GM19463 (cell line): ENCODE results near the gene VWC2.

ENCODE experiments used
- ATAC-seq: cut with Tn5 transposase; IDR thresholded peaks from one replicate; pipeline ENCODE4 v1.9.1; 2021; ENCODE audit warnings: mild to moderate bottlenecking, moderate library complexity; ENCODE audit not compliant: unreplicated experiment

The VWC2 gene

DNA sequence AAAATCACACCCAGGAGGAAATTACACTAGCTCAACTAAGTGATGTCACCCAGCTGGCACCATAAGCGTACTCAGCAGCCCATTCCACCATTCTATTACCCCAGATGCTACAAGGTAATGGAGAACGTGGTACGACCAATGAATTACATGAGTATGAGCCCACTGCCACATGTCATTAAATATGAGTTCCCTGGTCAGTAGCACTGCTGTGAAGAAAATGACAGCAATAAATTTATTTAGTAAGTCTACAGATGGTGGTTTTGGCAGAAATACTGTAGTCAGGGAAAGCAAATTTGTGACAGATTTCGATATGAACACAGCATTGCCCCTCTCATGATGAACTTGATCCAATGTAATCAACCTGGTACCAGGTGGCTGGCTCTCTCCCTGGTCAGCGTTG lies 154.2 kb downstream of the VWC2 start:
- no peak for ATAC-seq

DNA sequence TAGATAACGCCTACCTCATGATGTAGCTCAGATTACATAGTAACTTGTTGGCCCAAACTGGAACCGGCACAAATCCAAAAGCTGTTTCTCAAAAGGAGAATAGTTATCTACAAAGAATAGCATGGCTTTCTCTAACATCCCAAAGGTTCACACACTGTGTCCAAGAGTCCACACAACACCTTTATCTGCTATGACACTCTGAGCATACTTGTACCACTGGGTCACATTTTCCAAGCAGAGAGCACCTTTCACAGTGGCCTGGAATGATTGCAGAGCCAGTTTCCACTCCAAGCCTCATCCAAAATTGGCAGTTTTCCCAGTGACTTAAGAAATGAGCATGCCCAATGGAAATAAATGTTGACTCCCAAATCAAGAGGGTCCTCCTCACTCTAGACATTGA lies 155.3 kb downstream of the VWC2 start:
- ATAC-seq, result no peak

DNA sequence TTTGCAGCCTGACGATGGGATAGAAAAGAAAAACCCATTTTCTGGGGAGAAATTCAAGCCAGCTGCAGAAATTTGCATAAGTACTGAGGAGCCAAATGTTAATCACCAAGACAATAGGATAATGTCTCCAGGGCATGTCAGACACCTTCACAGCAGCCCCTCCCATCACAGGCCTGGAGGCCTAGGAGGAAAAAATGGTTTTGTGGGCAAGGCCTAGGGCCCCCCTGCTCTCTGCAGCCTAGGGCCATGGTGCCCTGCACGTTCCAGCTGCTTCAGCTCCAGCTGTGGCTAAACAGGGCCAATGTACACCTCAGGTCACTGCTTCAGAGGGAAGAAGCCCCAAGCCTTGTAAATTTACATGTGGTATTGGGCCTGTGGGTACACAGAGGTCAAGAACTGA lies 158.2 kb downstream of the VWC2 start:
- no peak for ATAC-seq

DNA sequence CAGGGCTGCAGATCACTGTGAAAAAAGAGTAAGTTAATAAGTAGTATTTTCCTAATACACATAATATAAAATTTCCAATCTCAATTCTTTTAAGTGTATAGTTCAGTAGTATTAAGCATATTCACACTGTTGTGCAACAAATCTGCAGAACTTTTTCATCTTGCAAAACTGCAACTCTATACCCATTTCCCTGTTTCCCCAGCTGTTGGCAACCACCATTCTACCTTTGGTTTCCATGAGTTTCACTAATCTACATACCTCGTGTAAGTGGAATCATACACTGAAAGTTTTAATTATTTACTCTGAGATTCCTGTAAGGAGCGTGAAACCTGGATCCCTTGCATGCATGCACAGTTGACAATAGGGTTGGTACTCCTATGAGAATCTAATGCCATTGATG lies 164.2 kb downstream of the VWC2 start:
- ATAC-seq, result no peak
